Stimulated activated CD4-positive, alpha-beta T cell treated with anti-CD3 and anti-CD28 coated beads, Interleukin-12 subunit alpha, Interleukin-12 subunit beta, amount 100 ng/mL, for 4 hours (primary cell): ENCODE data around the gene BFSP1.

ENCODE experiments used
- DNase-seq: peaks from one replicate; pipeline ENCODE4 v3.0.0-alpha.2; 2020

BFSP1 gene

DNA sequence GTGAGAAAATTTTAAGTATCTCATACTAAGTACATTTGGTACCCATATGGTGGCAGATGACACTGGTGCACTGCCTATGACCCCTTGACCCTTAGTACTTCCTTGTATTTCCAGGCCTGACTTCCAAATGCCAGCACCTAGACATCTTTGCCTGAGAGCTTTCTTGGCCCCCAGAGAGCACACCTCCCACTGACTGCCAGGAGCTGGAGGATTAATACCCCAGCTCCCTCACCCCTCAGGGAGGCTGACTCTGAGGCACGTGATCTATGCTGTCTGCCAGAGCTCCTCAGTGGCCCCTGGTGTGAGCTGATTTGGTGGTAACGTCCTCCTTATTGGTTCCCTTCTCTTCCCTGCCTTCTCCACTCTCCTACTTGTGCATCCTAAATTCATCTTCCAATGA, 38.0 kb downstream of the BFSP1 start:
- DNase-seq = no peak

DNA sequence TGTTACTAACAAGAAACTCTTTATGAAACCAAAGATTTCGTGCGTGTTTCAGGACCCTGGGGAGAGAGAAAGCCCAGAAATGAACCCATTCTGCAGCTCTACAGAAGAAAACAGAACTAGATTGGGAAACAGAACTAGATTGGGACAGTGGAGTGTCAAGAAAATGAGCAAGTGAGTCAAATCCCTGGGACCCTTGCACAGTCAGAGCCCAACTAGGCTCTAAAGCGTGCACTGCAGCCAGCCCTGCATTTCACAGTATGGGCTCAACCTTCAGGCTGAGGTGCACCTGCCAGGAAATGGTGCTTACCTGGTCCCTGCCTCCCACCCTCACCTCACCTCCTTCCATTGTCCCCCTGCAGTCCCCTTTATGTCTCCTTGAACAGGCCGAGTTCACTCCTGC, 39.7 kb downstream of the BFSP1 start:
- no peak for DNase-seq

DNA sequence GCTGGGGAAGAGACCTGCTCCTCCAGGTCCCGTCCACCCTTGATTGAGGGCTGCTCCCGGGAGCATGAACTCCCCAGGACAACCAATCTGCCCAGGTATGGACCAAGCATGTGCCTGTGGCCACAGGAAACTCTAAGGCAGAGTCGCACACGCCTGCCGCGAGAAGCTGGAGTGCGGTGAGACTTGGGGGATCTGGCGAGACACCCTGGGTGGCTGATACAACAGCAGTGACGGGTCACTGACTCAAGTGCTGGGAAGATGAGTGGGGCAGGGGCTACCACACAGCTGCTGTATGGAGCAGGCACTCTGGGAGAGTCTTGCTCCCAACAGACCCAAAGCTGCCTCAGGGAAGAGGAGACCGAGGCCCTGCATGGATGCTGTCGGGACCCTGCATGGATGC, 40.1 kb downstream of the BFSP1 start:
- no peak for DNase-seq

DNA sequence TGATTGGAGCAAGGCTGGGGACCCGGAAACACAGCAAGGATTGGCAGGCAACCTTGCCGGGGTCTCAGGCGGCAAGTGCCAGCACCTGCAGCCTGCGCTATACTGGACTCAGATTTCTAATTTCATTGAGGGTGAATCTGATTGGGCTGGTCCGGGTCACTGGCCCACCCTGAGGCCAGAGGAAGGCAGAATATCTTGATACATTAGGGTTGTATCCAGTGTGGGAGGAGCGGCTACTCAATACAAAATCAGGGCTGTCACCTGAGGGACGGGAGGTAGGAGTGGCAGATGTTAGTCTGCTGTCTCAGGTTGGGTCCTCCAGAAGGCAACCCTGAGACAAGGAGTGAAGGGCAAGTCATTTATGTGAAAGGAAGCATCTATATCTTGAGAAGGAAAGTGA, 40.7 kb downstream of the BFSP1 start:
- DNase-seq = no peak

DNA sequence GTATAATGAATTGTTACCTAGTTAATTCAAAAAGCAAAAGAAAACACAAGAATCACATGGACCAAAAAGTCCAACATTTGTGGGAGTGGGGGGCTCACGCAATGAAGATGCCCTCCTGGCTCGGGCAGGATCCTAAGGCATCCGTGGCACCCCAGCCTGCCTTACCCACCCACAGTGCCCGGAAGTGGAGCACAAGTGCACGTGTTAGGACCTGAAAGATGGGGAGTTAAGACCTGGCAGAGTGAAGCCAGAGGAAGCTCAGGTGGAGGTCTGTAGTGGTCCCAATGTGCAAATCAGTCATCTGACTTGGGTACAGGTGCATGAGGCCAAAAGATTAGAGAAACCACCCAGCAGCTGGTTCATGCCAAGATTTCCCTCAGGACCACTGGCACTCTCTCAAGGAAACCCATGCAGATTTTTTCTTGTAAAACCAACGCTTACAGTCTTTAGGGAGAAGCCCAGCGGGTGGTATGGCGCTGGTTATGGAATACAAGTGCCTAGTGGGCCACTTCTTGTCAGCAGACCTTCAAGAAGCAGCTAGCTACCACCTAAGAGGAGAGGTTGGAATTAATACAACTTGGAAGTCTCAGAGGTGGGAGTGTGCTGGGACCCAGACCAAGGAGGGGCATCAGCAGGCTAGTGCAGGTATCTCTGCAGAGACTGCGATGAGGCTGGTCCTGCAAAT, 42.1 kb downstream of the BFSP1 start:
- DNase-seq = no peak

DNA sequence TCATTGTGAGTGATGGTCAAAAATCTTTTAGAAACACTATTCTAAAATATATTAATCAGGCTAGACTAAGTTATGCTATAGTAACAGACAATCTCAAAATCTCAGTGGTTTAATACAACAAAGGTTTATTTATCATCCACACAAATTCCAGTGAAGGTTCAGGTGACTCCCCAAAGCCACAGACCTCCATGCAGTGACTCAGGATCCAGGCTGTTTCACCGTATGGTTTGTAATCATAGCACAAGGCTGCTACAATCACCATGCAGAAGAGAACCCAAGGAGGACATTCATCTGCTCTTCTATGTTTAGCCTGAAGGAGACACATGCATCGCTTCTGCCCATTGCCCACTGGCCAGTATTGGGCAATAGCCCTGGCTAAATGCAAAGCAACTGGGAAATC, 46.2 kb downstream of the BFSP1 start:
- DNase-seq = no peak

DNA sequence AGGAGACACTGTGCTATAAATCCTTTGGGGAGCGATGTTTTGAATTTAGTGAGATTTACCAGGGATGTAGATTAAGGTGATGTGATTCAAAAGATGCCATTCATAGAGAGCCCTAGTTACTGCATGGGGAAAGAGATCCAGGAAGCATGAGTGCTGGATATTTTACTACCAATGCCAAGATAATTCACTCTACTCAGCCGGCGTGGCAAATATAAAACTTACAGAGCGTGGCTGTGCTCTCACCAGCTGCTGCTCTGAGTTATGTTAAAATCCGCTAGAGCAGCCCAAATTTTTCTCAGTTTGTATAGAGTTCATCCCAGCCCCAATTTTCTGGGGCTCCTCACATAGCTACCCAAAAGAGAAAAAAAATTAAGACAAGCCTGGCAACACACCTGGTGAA, 48.6 kb downstream of the BFSP1 start:
- no peak for DNase-seq

DNA sequence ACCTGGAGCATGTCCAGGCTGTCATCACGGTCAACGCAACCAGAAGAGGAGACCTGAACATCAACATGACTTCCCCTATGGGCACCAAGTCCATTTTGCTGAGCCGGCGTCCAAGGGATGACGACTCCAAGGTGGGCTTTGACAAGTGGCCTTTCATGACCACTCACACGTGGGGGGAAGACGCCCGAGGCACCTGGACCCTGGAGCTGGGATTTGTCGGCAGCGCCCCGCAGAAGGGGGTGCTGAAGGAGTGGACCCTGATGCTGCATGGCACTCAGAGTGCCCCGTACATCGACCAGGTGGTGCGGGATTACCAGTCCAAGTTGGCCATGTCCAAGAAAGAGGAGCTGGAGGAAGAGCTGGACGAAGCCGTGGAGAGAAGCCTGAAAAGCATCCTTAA, 49.5 kb downstream of the BFSP1 start:
- DNase-seq = no peak

DNA sequence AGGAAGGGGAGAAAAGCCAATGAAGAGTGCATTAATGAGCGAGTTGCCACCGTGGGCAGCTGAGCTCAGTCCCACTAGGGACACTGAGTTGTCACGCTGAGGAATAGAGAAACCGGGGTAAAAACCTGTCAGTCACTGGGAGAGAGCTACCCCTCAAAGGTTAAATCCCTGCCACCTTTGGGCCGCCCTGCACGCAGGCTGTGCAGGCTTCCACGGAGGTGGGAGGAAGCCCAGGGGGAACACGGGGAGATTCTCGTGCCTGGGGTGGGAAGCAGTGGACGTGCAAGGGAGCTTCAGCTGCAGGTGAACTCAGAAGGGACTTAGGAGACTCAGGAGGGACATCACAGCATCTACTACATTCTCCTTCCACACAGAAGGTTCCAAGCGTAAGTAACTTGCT, 50.5 kb downstream of the BFSP1 start:
- DNase-seq = no peak

DNA sequence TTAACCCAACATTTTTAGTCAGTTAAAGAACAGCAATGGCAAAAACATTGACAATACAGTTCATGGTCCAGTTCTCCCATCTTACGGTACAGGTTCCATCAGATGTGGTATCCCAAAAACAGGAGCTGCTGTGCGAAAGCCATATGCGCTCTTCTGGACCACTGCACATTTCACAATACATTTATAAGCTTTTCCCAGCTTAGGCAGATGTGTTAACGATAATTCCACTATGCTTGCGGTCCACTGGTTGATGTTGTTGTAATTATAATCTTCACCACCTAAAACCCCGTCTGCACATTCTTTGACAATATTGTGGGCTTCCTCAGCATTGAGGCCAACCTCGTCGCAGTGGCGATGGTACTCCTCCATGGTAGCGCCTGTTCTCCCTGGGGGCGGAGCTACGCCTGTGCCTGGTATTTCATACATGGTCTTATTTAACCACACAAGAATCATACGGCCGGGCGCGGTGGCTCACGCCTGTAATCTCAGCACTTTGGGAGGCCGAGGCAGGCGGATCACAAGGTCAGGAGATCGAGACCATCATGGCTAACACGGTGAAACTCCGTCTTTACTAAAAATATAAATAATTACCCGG, 52.0 kb downstream of the BFSP1 start:
- DNase-seq = no peak

DNA sequence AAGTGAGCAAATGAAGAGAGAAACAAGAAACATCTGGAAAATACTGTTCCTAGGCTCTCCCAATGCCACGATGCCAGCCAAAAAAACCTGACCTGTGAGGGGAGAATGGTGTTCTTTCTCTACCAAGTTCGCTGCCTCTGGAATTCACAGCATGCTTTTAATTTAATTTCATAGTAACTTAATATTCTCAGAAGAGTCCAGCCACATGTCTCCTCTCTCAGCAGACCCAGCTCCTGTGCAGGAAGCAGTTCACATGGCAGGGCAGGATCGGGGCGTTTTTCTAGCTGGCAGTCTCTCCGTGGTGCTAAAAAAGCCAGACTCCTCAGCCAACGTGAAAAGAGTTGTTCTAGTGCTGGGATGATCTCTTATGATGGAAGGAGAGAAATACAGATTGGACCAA, 57.5 kb downstream of the BFSP1 start:
- no peak for DNase-seq

DNA sequence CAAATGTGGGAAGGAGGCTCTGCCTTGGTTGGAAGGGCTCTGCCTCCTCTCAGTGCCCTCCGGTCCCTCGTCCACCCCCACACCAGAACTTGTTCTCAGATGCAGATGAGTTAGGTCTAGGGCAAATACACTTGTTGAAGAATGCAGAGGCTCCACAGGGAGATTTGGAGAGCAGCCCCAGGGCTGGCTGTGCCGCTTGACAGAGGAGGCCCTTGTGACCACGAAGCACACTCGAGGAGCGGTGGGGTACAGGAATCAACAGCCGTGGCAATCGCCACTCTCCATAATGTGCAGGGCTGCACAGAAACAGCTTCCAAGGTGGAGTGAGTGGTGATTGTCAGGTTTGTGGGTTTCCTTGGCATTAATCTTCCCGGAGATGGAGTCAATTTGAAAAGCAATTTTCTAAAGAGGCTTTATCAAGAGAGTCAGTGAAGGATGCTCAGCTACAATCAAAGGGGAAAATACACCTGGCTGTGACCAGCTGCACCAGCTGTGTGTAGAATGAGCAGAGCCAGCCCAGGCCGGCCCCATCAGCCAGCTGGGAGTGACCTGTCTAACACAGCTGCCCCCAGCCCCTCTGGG, 59.5 kb downstream of the BFSP1 start:
- DNase-seq = no peak

DNA sequence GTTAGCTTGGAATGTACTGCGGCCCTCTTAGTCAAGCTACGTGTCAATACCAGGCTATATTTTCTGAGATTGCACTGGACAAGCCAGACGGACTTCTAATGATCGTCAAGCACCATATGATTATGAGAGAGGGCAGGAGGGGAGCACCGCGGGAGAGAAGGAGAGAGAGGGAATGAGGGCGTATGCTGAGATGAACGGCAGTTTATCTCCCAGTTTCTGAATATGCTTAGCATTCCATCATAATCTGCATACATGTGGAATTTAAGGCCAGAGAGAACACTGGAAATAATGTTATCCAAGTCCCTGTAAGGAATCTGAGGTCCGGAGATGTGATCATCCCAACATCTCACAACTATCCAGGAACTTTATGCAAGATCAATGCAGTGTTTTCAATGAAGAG, 60.2 kb downstream of the BFSP1 start:
- DNase-seq = no peak

DNA sequence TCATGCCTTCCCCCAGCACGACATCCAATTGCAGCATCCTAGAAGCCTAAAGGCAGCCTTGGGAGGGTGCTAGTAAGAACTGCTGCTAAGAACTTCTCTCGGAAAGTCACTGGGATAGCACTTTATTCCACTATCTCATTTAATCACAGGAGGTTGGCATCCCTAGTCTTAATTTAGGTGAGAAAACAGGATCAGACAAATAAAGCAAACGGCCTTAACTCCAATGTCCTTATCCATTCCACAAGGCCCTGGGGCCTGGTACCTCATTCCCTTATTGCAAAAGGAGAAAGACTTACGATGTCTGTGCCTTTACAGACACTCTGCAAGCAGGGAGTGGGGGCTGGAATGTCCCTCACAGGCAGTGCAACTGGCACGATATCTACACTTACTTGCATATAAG, 60.7 kb downstream of the BFSP1 start:
- DNase-seq = no peak

DNA sequence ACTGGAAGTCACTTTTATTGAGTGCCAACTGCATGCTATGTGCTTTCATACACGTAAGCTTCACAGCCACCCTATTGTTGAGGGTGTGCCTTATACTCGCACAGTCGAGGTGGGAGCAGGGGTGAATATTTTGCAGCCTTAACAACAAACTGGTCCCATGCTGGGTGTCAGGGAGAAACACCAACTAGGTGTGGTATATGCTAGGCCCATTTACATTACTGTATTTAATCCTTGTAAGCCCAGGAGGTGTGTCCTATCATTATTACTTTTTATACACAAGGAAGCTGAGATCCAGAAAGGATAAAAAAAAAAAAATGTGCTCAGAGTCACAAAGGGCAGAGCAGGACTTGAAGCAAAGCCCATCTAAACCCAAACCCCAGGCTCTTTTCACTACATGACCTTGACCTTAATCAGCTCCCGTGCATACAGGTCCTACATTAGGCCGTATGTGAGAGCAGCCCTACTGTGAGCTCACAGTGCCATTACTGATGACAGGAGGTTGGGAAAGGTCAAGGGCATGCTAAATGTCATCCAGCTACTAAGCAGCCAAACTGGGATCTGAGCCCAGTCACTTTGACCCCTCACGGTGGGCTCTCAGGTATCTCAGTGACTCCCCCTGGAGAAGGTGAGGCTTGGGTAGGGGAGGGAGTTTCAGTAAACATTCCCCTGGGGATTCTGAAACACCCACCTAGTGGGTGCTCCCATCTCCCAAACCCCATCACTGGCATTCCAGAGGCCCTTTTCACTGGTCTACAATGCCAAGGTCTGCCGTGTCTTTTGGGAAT, 61.7 kb downstream of the BFSP1 start:
- no peak for DNase-seq

DNA sequence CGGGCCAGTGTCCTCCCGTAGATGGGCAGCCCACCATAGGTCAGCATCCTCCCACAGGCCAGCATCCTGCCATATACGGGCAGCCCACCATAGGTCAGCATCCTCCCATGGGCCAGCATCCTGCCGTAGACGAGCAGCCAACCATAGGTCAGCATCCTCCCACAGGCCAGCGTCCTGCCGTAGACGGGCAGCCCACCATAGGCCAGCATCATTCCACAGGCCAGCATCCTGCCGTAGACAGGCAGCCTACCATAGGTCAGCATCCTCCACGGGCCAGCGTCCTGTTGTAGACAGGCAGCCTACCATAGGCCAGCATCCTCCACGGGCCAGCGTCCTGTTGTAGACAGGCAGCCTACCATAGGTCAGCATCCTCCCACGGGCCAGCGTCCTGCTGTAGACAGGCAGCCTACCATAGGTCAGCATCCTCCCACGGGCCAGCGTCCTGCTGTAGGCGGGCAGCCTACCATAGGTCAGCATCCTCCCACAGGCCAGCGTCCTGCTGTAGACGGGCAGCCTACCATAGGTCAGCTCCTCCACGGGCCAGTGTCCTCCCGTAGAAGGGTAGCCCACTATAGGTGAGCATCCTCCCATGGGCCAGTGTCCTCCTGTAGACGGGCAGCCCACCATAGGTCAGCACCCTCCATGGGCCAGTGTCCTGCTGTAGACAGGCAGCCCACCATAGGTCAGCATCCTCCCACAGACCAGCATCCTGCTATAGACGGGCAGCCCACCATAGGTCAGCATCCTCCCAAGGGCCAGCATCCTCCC, 62.9 kb downstream of the BFSP1 start:
- DNase-seq = no peak

DNA sequence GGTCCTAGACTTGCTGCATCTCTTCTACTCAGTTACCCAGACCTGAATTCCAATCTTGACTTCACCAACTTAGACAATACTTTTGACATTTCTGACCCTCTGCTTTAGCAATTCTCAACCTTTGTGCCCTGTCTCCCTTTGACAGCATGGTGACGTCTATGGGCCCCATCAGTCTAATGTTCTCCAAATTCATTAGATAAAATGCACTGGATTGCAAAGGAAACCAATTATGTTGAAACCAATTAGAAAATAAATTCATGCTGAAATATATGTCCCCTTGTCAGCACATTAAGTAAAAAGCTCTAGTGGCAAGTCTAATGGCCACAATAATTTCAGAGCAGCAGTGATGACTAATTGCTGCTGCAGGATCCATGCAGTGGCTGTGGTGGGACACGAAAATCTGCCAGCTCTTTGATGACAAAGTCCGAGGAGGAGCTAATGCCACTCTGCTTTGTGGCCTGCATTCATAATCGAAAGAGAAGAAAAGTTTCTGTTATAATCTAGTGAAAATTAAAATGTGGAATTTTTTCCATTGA, 64.0 kb downstream of the BFSP1 start:
- no peak for DNase-seq

DNA sequence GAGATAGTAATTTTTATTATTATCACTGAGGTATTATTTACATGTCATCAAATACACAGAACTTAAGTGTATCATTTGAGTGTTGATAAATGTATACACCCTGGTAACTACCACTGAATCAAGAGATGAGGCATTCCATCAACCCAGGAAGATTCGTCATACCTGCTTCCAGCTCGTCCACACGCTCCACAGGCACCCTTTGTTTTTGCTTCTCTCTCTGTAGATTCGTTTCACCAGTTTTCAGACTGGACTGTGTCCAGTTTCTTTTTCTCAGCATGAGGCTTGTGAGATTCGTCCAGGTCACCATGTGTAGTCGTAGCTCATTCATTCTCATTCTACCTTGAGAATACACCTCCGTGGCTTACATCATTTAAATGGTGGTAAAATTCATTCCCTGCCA, 64.5 kb downstream of the BFSP1 start:
- DNase-seq = no peak

DNA sequence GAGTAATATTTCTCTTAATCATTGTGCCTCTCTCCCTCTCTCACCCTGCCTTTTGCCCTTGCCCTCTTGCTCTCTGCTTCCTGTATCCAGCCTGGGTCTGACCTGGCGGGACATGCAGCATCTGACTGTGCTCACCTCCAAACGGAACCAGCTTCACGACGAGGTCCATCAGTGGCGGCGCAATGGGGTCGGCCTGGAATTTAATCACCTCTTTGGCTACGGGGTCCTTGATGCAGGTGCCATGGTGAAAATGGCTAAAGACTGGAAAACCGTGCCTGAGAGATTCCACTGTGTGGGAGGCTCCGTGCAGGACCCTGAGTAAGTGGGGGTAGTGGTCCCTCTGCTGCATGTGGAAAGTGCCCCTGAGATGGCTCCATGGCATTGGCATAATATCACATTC, 65.9 kb downstream of the BFSP1 start:
- DNase-seq = no peak

DNA sequence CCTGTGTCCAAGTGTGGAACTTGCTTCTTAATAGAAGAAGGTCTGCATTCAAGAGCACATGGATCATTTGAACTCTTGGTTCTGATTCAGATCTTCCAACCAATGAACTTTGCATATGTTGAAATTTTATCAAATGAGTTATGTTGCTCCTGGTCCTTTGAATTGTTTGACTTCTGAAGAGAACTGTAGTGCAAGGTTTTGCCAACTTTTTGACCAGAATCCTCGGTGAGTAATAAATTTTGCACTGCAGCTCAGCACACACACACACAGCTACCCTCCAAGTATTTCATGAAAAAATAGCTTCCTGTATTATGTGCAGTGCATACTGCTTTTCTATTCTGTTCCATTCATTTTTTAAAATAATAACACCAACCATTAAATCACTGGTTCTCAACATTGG, 67.5 kb downstream of the BFSP1 start:
- no peak for DNase-seq

DNA sequence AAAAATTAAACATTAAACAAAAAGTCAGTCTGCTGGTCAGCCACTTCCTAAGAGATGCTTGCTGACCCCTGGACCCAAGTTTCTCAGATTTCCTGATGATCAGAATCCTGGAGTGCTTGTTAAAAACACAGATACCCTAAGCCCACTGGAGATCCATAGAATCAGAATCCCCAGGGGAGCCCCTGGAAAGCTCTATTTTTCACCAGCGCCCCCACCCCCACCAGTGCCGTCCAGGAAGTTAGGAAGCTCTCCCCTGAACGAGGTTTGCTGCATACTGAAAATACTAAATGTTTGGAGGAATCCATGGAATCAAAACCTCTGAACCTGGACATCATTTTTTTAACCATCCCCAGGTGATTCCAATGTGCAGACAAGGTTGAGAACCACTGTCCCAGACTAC, 69.2 kb downstream of the BFSP1 start:
- no peak for DNase-seq

DNA sequence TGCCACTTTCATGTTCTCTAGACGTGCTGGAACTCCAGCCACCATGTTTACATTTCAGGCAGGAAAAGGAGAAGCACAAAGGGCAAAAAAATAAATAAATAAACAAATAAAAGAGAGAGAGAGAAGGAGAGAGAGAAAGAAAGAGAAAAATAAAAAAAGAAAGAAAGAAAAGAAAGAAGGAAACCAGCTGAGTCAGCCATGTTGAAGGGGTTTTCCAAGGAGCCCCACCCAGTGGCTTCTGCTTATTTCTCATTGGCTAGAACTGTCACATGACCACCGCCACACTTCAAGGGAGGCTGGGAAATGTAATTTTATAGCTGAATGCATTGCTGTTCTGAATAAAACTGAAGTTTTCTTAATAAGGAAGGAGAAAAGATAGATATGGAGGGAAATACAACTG, 71.1 kb downstream of the BFSP1 start:
- no peak for DNase-seq

DNA sequence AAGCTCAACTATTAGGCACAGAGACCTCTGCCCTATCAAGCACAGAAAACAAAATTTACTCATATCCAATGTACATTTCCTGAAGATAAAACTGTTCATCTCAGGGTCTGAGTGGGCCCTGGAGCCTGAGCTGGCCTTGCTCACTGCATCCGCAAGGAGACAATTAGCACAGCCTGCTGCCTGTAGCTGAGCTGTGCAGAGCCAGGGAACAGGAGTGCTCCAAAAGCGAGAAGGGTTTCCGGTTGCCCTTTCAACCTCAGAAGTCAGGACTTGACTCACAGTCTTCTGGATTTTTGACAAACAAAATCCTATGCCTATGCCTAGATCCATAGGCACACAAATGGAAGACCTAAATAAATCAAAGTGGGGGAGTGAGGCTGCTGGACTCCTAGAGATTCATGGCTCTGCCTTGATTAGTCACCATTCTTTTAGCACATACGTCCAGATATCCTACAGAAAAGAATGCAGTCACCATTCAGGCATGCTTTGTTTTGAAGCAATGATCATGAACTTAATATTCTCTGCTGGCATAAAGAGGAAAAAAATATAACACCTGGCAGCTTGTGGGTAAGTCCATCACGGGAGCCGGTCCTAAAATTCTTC, 73.5 kb downstream of the BFSP1 start:
- no peak for DNase-seq
